ENCODE results near the gene GYG1.

GYG1 gene

GRCh38 chr3:149021830-149022229 lies 30.5 kb downstream of the GYG1 start:
- no peak for TF ChIP-seq CTCF (IDR thresholded peaks at IDR 0.05; ENCODE audit: insufficient read depth, low read depth, low read length, missing control alignments)
- no peak for DNase-seq (ENCODE audit: low read depth)
- H3K4me3 ChIP-seq (ENCODE audit: low read depth, low read length) = no peak overlapping the region

- H3K4me3 ChIP-seq (ENCODE audit: low read depth, low read length) = no peak overlapping the region
- no peak for DNase-seq (ENCODE audit: low read depth)
- no peak for TF ChIP-seq CTCF (IDR thresholded peaks at IDR 0.05; ENCODE audit: insufficient read depth, low read depth, low read length, missing control alignments)
Measured at GRCh38 chr3:149023951-149024350, 32.6 kb downstream of the GYG1 start.

GRCh38 chr3:149026718-149027117 lies 35.4 kb downstream of the GYG1 start:
- no peak for TF ChIP-seq CTCF (IDR thresholded peaks at IDR 0.05; ENCODE audit: insufficient read depth, low read depth, low read length, missing control alignments)
- no peak for DNase-seq (ENCODE audit: low read depth)
- H3K4me3 ChIP-seq (ENCODE audit: low read depth, low read length) = no peak overlapping the region

- TF ChIP-seq CTCF (IDR thresholded peaks at IDR 0.05; ENCODE audit: insufficient read depth, low read depth, low read length, missing control alignments) = no peak
- DNase-seq (ENCODE audit: low read depth) = no peak
- H3K4me3 ChIP-seq (ENCODE audit: low read depth, low read length) = no peak overlapping the region
Measured at GRCh38 chr3:149031096-149031495, 39.8 kb downstream of the GYG1 start.

- DNase-seq (ENCODE audit: low read depth) = no peak
- no peak for TF ChIP-seq CTCF (IDR thresholded peaks at IDR 0.05; ENCODE audit: insufficient read depth, low read depth, low read length, missing control alignments)
Measured at GRCh38 chr3:149037684-149038083, 46.3 kb downstream of the GYG1 start.

GRCh38 chr3:149038322-149038721 lies 47.0 kb downstream of the GYG1 start:
- no peak for TF ChIP-seq CTCF (IDR thresholded peaks at IDR 0.05; ENCODE audit: insufficient read depth, low read depth, low read length, missing control alignments)
- no peak overlapping the region for H3K4me3 ChIP-seq (ENCODE audit: low read depth, low read length)
- DNase-seq (ENCODE audit: low read depth) = no peak

More at GRCh38 chr3:149037684-149038083, 46.3 kb downstream of the GYG1 start:
- no peak overlapping the region for H3K4me3 ChIP-seq (ENCODE audit: low read depth, low read length)

- peak; percentile 50 for DNase-seq (ENCODE audit: low read depth)
- no peak overlapping the region for H3K4me3 ChIP-seq (ENCODE audit: low read depth, low read length)
- no peak for TF ChIP-seq CTCF (IDR thresholded peaks at IDR 0.05; ENCODE audit: insufficient read depth, low read depth, low read length, missing control alignments)
Measured at GRCh38 chr3:149042789-149043386, 51.5 kb downstream of the GYG1 start.

Measured in GM12865 (cell line).